ENCODE measurements around the gene PI4KA.
"Not testable (repeated sequence)": the region's sequence is repeated elsewhere in the genome, so short reads cannot be mapped to it uniquely, and the experiment has no call there.

Gene PI4KA

DNA sequence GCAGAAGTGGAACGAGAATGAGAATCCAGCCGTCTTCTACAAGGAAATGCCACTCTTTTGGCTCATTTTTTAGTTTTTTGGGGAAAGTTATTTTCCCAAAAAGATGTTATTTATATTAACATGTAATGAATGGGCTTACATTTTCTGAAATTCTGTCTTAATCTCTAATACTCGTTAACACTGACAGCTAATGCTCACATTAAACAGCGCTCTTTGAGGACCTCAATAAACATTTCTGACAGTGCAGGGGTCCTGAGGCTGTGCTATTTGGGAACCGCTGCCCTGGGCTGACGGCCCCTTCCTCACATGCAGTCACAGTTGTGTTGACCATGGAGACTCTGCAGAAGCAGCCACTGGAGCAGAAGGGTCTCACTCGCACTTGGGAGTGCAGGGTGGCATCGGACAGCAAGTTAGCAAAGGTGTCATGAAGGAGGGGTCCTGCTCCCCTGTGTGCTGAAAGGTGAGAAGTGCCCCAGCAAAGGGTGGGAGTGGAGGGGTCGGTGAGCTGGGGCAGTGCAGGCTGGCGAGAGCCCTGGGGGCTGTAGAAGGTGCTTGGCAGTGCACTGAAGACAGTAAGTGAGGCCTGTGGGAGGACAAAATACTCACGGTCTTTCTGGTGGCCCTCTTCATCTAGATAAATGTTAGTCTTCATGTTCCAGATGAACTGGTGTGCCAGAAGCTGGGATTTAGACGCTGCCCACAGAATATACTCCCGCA, 137.8 kb downstream of the PI4KA start:
- DNase-seq = no peak

- DNase-seq = not testable (repeated sequence)
These were observed 139.9 kb downstream of the PI4KA start for GRCh38 chr22:20718727-20719126.

GRCh38 chr22:20717981-20718380, 140.6 kb downstream of the PI4KA start:
- DNase-seq = not testable (repeated sequence)

- not testable (repeated sequence) for DNase-seq
These were observed 141.3 kb downstream of the PI4KA start for GRCh38 chr22:20717213-20717866.

GRCh38 chr22:20713116-20713515, 145.5 kb downstream of the PI4KA start:
- DNase-seq = not testable (repeated sequence)

- DNase-seq = not testable (repeated sequence)
These were observed 148.6 kb downstream of the PI4KA start for GRCh38 chr22:20709966-20710365.

- DNase-seq = not testable (repeated sequence)
These were observed 151.0 kb downstream of the PI4KA start for GRCh38 chr22:20707549-20708118.

DNA sequence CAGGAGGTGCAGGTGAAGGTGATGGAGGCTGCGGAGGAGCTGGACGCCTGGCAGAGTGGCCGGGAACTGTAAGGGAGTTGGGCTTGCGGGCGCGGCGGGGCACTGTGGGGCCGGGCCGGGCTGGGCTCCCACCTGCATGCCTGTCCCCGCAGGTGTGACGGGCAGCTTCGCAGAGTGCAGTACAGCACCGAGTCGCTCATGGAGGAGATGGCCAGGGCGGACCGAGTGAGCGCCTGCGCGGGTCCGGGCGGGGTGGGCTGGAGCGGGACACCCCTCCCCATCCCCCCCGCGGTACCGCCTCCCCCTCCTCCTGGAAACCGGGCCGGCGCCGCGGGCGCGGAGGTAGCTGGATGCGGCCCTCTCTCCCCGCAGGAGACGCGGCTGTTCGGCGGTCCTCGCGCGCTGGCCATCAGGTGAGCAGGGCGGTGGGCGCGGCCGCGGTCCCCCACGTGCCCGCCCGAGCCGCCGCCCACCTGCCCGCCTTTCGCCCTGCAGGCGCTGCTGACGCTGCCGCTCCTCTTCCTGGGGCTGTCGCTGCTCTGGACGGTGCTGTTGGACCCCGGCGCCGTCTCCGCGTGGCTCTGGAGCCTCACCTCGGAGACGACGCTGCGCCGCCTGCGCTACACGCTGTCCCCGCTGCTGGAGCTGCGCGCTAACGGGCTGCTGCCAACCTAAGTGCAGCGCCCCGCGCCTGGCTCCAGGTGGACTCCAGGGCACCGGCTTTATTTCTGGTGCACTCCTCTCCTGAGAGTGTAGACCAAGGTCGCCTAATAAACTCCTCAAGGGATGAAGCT, 154.6 kb downstream of the PI4KA start:
- DNase-seq = not testable (repeated sequence)

DNA sequence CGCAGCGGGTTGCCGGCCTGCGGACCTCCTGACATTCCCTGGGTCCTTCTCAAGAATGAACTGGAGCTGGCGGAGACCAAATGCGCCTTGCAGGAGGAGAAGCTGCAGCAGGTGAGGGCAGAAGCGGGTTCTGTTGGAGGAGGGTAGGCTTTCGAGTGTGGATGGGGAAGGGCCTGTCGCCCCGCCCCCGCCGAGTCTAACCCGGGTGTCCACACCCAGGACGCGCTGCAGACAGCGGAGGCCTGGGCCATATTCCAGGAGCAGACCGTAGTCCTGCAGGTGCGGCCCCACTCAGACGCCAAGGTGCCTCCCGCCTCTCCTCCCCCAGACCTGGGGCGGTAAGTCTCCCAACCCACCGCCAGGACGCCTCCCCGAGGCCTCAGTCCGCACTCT, 155.2 kb downstream of the PI4KA start:
- DNase-seq = not testable (repeated sequence)

DNA sequence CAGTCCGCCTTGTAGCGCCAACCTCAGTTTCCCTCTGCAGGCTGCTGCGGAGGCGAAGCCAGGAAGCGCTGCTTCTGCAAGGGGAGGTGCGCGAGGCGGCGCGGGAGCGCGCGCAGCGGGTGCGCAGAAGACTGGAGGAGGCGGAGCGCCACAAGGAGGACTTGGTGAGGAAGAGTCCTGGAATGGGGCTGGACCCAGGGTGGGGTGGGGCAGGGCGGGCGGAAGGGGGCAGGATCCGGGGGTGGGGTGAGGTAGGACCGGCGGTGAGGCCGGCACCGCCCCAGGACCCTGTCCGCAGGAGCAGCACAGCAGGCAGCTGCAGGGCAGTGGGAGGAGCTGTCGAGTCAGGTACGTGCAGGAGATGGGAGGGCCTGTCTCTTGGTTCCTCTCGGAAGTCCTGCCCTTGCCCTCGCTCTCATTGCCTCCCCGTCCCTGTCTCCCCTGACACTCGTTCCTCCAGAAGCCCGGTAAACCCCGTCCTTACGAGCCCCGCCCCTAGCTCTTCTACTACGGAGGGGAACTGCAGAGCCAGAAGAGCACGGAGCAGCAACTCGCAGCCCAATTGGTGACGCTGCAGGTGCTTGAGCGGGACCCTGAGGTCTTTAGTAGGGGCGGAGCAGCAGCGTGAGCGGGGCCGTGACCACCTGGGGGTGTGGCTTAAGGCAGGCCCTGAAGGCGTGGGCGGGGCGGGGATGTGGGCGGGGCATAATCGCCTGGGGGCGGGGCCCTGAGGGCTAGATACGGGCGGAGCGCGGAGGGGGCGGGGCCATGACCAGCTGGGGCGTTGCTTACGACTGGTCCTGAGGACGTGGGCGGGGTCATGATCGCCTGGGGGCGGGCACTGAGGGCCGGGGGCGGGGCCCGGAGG, 155.8 kb downstream of the PI4KA start:
- DNase-seq = peak; percentile 97 to 99

- DNase-seq = not testable (repeated sequence)
These were observed 156.5 kb downstream of the PI4KA start for GRCh38 chr22:20702175-20702545.

GRCh38 chr22:20701680-20702136, 156.9 kb downstream of the PI4KA start:
- peak in 1 of 2 donors; percentile 1 for DNase-seq

DNA sequence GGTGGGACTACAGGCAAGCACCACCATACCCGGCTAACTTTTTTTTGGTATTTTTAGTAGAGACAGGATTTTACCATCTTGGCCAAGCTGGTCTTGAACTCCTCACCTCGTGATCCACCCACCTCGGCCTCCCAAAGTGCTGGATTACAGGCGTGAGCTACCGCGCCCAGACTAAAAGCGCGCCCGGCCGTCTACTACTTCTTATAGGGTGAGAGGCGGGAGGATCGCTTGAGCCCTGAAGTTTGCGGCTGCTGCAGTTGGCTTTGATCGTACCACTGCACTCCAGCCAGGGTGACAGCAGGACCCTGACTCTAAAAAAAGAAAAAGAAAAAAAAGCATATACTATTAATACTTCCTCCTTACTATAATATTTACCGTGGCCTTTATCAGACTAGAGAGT, 158.3 kb downstream of the PI4KA start:
- not testable (repeated sequence) for DNase-seq

DNA sequence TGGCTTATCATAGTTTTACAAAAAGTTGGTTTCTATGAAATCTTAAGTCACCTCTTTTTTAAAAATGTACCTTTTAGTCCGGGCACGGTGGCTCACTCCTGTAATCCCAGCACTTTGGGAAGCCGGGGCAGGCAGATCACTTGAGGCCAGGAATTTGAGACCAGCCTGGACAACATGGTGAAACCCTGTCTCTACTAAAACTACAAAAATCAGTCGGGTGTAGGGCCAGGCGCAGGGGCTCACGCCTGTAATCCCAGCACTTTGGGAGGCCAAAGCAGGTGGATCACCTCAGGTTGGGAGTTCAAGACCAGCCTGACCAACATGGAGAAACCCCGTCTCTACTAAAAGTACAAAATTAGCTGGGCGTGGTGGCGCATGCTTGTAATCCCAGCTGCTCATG, 158.8 kb downstream of the PI4KA start:
- not testable (repeated sequence) for DNase-seq

DNA sequence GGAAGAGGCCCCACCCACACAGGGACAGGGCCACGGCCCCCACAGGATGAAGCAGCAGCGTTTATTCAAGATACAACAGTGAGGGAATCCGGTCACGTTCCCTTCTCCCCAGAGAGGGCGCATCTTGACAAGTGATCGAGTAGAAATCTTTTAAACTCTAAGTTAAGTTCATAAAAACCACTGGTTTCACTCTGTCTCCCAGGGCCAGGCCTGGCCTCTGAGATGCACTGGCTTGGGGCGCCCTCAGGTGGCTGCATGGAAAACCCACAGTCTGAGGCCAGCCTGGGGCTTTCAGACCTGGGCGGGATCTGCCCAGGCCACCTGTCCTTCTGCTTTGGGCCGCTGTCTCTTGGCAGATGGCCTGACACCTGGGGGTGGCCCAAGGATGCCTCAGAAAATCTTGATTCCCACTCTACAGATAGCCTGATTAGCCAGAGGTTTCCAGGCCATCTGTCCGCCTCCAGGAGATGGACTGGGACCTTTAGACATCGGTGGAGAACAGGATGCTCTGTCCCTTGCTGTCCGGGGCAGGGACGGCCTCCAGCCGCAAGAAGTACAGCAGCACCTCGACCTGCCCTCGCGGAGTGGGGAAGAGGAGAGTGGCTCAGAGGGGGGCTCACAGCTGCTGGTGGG, 161.0 kb downstream of the PI4KA start:
- DNase-seq = peak; percentile 80 to 81

GRCh38 chr22:20696056-20696455, 162.6 kb downstream of the PI4KA start:
- not testable (repeated sequence) for DNase-seq

- DNase-seq = not testable (repeated sequence)
These were observed 163.4 kb downstream of the PI4KA start for GRCh38 chr22:20695205-20695604.

GRCh38 chr22:20694256-20694655, 164.4 kb downstream of the PI4KA start:
- not testable (repeated sequence) for DNase-seq

GRCh38 chr22:20692926-20693325, 165.7 kb downstream of the PI4KA start:
- not testable (repeated sequence) for DNase-seq

DNA sequence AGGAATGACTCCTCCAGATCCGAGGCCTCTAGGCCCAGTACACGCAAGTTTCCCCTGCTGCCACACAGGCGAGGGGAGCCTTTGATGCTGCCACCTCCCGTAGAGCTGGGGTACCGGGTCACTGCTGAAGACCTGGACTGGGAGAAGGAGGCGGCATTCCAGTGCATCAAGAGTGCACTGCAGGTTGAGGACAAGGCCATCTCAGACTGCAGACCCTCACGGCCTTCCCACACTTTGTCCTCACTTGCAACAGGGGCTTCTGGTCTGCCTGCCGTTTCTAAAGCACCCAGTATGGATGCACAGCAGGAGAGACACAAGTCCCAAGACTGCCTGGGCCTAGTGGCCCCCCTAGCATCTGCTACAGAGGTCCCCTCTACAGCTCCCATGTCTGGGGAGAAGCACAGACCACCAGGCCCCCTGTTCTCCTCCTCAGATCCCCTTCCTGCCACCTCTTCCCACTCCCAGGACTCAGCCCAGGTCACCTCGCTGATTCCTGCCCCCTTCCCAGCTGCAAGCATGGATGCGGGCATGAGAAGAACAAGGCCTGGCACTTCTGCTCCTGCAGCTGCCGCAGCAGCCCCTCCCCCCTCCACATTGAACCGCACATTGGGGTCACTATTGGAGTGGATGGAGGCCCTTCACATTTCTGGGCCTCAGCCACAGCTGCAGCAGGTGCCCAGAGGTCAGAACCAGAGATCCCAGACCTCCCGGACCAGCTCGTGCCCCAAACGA, 167.9 kb downstream of the PI4KA start:
- not testable (repeated sequence) for DNase-seq

Measured in inflammatory macrophage (primary cell).